WI38 (cell line): ENCODE measurements around the gene ZNF677.
"Not testable (repeated sequence)": the region's sequence is repeated elsewhere in the genome, so short reads cannot be mapped to it uniquely, and the experiment has no call there.

Experiments
- H3K4me3 ChIP-seq: 2 replicates; pipeline ENCODE4 v1.5.1; 2011; ENCODE audit warnings: low read depth, mild to moderate bottlenecking, control low read depth, low read length
- TF ChIP-seq, protein P1 (sequence below): IDR thresholded peaks from 2 replicates; pipeline ENCODE4 v1.5.1; 2012; ENCODE audit warnings: low read depth, mild to moderate bottlenecking, control low read depth, low read length

Gene ZNF677

GRCh38 chr19:53193535-53194222 lies 61.0 kb downstream of the ZNF677 start:
- TF ChIP-seq, protein P1, sequence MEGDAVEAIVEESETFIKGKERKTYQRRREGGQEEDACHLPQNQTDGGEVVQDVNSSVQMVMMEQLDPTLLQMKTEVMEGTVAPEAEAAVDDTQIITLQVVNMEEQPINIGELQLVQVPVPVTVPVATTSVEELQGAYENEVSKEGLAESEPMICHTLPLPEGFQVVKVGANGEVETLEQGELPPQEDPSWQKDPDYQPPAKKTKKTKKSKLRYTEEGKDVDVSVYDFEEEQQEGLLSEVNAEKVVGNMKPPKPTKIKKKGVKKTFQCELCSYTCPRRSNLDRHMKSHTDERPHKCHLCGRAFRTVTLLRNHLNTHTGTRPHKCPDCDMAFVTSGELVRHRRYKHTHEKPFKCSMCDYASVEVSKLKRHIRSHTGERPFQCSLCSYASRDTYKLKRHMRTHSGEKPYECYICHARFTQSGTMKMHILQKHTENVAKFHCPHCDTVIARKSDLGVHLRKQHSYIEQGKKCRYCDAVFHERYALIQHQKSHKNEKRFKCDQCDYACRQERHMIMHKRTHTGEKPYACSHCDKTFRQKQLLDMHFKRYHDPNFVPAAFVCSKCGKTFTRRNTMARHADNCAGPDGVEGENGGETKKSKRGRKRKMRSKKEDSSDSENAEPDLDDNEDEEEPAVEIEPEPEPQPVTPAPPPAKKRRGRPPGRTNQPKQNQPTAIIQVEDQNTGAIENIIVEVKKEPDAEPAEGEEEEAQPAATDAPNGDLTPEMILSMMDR: no peak
- peak overlapping the region; percentile 35 for H3K4me3 ChIP-seq

GRCh38 chr19:53192771-53193534 lies 61.7 kb downstream of the ZNF677 start, which contains the start of gene ZNF665:
TSS of gene ZNF665 (minus strand) at chr19:53193358. CDS start at chr19:53182898, 10,460 bp downstream.
- peak within 1 kb of the TSS; percentile 86 for H3K4me3 ChIP-seq
- TF ChIP-seq, protein P1: no peak

DNA sequence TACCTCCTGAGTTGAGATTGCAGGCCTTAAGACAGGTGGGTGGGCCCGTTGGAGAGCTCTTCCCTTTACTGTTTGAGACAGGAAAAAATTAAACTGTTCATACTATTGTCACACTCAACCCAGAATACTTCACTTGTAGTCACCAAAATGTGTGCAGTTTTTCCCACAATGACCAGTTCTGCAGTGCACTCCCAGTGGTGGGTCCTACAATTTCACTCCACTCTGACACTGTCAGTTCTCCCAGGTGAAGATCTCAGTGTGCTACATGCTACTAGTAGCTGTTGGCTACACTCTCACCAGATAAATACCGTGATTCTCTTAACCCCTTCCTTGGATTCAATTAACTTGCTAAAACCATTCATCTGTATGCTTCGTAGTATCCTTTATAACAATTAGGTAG lies 64.4 kb downstream of the ZNF677 start:
- no peak overlapping the region for H3K4me3 ChIP-seq
- TF ChIP-seq, protein P1: no peak

DNA sequence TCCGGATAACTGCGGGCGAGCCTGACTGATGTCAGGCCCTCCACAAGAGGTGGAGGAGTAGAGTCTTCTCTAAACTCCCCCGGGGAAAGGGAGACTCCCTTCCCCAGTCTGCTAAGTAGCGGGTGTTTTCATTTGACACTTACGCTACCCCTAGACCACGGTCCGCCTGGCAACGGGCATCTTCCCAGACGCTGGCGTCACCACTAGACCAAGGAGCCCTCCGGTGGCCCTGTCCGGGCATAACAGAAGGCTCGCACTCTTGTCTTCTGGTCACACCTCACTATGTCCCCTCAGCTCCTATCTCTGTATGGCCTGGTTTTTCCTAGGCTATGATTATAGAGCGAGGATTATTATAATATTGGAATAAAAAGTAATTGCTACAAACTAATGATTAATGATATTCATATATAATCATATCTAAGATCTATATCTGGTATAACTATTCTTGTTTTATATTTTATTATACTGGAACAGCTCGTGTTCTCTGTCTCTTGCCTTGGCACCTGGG lies 64.9 kb downstream of the ZNF677 start:
- not testable (repeated sequence) for H3K4me3 ChIP-seq
